ENCODE results near the gene TSPAN9.

The TSPAN9 gene

GRCh38 chr12:3305464-3305863 lies 228.3 kb downstream of the TSPAN9 start:
- DNase-seq: no peak

DNA sequence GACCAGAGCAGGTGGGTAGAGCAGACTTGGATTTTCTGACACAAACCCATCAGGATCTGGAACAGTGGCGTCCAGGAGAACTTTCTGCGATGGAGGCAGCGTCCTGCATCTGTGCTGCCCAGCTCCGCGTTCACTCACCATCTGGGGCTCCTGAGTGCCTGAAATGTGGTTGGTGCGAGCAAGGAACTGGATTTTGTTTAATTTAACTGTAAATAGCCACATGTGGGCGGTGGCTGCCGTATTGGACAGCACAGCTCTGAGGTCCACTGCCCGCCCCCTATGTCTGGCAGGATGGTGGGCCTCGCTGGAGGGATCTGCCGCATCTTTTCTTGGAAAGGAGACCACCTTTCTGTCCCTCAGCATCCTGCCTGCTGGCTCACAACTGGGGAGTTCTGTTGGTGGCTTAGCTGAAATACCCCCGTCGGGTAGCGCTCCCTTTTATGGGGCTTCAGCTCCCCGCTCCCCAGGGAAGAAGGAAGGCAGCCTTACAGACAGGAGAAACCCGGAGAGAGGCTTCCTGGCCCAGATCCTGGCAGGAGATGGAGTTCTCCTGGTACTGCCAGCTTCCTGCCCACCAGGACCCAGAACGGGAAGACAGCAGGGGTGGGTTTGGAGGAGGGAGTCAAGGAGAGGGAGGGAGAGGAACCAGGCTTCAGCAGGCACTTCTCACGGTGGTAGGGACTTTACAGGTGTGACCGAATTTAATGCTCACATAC lies 228.9 kb downstream of the TSPAN9 start:
- DNase-seq: no peak

DNA sequence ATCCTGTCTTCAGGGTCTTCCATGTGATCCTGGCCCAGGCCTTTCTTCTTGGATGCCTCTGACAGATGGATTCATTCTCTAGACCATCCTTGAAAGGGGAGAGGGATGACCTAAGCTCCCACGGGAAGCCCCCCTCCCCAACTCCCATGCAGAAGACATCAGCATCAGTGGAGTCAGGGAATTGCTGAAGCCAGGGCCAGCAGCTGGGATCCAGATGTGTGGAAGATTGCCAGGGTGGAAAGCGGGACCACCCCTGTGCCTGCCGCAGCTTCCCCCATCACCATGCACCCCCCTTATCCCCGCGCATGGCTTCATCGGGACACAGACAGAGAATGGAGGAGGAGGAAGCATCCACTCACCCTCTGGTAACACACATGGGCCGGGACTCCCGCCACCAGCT lies 230.2 kb downstream of the TSPAN9 start:
- no peak for DNase-seq

DNA sequence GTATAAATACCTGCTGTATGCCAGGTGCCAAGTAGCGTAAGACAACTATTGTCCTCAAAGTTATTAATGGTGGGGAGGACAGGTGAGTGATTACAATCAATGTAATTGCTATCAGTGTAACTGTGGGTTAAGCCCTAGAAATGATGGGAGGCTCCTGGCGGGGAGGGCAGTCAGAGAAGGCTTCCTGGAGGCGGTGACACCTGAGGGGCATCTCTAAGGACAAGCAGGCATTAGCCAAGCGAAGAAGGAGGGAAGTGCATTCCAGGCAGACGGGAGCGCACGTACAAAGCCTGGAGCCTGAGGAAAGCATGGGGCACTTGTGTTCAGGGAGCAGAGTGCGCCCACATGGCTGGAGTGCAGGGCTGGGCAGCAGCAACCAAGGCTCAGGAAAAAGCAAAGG lies 230.9 kb downstream of the TSPAN9 start:
- DNase-seq: no peak

DNA sequence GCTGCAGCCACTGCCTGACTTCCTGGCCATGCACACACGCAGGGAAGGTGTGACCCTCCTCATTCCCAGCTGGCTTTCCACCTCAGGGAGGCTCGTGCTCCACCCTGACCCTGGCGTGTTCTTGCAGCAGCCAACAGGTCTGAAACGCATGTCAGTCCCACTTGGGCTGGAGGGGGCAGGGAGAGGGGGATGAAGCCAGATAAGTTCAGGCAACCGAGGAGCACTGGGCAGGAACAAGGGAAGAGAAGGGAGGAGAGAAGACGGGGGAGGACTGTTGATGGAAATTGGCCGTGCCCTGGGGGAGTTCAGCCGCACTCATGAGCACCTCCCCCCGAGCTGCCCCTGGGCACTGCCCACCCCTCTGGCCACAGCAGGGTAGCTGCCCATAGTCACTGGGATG lies 231.4 kb downstream of the TSPAN9 start:
- no peak for DNase-seq

GRCh38 chr12:3309805-3310204 lies 232.6 kb downstream of the TSPAN9 start:
- DNase-seq: no peak

- no peak for DNase-seq
These were observed 233.3 kb downstream of the TSPAN9 start for GRCh38 chr12:3310271-3311026.

DNA sequence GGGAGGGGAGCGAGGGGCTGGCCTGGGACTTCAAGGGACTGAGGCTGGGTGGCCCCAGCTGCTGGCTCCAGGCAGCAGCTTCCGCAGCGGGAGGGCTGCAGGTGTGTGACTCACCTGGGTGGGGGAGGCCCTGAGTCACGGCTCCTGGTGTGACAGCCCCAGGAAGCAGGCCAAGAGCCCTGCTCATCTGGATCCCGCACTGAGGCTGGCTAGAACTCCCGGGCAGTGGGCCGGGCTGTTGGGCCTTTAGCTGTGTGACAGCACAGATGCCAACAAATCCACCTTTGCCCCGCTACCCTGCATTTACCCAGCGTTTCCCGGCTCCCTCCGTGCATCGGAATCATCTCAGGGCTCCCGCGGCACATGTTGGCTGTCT lies 233.8 kb downstream of the TSPAN9 start:
- DNase-seq: no peak

DNA sequence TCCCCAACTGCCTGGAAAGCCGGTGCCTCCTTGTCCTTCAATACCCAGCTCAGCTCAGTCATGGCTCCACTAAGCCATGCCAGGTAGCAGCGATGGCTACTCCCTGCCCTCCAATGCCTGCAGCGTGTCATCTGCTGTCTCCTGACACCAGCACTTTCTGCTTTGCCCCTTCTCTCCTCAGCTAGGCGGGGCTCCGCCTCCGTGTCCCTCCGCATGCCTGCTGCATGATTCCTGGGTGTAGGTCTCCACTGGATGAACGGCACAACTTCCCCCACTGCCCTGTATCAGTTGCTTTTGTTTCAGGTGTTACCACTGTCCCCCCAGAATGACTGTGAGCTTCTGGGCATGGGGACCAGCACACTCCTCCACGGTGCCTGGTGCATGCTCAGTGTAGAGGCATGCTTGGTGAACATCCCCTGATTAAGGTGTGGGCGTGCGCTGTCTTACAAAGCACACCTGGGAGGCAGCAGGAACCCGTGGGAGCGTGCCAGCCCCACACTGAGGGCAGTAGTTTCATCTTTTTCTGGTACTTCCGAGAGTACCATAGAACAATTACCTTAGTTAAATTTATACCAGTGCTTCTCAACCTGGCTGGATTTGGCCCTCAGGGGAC lies 234.4 kb downstream of the TSPAN9 start:
- no peak for DNase-seq

- peak in 1 of 2 experiments; percentile 23 for DNase-seq
These were observed 235.9 kb downstream of the TSPAN9 start for GRCh38 chr12:3313066-3313465.

DNA sequence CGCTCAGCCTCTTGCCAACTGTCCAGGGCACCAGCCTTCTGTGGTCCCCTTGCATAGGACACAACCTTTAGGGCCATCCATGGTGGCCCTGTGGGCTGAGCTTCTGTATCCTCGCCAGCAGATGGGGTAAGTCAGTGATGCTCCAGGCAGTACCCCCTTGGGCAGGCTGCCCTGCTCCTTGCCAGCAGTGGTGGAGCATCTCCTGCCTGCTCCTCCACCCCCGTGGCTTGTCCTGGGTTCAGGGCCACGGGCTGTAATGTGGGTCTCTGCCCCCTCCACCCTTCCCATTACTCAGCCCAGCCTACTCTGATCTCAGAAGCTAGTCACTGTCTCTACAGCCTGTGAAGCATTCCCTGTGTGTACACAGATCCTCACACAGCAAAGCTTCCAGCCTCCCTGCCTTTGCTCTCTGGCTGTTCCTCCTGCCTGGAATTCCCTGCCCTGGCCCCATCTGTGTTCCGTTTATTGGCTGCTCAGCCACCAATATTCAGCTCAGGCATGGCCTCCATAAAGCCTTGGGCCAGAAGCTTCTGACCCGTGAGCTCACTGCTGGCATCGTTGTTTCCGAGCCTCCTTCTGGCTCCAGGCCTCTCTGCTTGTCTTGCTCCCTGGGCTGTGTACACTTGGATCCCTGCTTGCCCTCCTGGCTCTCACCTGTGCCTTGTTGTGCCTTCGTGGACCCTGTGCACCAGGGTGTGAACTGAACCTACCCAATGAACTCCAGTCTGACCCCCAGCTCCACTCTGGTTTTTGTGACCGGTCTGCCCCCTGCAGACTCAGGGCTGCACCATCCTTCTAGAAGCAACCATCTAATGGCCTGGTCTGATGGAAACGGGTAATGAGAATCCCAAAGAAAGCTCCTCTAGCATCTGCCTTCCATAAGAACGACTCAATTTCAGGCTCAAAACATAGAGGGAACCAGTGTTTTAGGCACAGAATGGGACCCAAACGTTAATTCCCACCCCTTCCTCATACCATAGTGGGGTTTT lies 236.8 kb downstream of the TSPAN9 start:
- peak; percentile 11 to 53 for DNase-seq

DNA sequence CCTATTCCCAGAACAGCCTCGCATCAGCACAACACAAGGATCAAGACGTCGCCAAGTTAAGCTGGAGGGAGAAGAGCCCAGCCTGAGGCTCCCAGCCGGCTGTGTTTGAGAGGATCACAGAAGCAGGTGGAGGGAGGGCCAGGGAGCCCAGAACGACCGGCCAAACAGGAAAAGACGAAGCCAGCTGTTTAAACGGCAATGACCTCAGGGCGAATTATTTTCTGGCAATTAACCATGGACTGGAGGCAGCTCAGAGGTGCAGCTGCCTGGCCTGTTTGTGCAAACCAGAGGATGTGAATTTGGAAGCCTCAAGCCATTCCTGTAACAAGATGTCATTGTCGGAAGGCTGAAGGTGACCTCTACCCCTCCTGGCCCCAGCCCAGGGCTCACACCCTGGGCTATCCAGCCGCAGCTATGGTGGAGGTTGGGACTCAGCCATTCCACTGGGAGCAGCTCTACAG lies 238.1 kb downstream of the TSPAN9 start:
- peak; percentile 84 to 86 for DNase-seq

GRCh38 chr12:3316776-3317480 lies 239.7 kb downstream of the TSPAN9 start:
- no peak for DNase-seq

GRCh38 chr12:3317481-3317815 lies 240.3 kb downstream of the TSPAN9 start:
- DNase-seq: no peak

DNA sequence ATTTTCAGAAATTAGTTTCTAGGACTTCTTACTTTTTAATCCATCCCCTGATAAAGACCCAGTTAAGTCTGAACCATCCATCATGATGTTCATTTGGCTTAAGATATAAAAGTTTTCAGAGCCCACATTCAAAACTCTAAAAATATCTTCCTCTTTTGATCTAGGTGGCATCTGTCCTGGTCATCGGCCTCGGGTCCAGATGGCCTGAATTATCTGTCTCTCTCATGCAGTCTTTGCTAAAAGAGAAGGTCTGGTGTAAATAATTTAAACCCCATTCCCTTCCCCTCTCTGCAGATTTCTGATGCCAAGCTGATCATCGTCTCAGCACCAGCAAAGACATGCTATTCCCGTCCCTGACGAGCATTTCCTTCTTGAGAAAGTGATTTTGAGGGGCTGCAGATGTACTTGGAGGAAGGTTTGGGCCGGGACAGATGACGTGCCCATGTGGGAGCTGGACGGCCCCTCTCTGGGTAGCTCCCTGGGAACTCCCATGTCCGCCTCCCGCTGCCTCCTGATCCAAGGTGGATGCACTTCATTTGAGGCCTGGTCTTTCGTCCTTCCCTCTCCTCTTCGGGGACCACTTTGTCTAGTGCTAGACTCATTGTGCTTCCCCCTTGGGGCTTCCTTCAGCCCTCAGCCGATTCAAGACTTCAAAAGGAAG lies 240.8 kb downstream of the TSPAN9 start:
- no peak for DNase-seq

DNA sequence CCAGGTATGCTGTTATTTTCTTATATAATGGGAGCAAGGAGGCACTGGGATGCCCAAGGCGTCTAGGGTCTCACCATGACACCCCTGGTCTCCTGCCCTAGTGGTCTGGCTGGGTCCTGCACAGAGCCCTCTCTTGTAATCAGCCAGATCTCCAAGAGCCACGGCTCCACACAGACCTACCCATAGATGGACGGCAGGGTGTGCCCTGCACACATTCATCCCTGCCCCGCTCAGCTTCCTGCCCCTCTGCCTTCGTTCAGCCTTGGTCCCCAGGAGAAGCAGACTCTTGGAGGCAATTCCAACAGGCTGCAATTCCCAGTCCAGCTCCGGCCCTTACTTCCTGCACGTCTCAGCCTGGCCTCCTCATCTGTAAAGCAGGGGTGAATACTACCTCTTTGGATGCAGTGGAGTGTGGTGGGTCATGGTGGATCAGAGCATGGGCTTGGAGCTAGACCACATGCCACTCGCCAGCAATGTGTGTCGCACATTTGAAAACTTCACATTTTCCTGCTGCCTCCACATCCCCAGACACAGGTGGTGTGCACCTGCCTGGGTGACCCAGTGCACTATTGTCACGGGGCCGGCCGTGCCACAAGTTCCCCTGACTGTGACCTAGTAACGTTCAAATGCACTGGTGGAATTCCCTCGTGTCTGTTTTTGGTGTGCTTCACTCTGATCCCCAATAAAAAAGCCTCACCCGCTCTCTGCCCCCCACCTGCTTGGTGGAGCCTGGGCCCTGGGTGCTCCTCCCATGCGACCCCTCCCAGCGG lies 242.7 kb downstream of the TSPAN9 start:
- DNase-seq: peak in 1 of 2 experiments; percentile 23

DNA sequence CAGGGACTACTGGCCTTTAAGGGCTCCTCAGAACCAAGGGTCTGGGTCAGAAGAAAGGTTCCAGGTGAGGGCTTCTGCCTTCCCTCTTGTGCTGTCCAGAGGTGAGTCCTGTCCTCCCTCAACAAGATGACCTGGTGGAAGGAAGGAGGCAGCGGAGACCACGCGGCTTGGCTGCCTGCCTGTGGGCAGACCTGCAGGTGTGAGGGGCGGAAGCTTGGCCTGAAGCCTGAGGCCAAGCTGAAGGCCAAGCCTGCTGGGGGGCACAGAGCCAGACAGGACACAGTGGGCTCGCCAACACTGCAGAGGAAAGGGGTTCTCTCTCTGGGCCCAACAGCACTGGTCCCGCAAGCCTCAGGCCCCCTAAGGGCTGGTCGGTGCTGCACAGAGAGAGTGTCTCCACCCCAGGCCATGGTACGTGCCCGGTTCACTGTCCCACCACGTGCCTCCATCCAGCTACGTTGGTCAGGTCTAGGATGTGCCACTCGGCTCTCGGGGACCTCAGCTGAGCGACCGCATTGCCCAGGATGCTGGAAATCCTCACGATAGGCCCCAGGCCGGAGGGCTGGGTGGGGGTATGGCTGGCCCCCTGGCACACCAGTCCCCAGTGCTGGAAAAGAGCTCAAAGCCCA lies 243.8 kb downstream of the TSPAN9 start:
- no peak for DNase-seq

- DNase-seq: no peak
These were observed 244.7 kb downstream of the TSPAN9 start for GRCh38 chr12:3321881-3322280.

- DNase-seq: no peak
These were observed 246.0 kb downstream of the TSPAN9 start for GRCh38 chr12:3323002-3323685.

- DNase-seq: no peak
These were observed 248.6 kb downstream of the TSPAN9 start for GRCh38 chr12:3325736-3326135.

Data from SHP77 (cell line).